GM18526 (cell line): Measurements from ENCODE around the gene CYB561A3.

Experiments used
- POLR2A ChIP-seq: IDR thresholded peaks from 3 replicates; pipeline ENCODE4 v1.6.1; 2011; ENCODE audit not compliant: insufficient read length; ENCODE audit errors: extremely low read depth

CYB561A3 gene

GRCh38 chr11:61377461-61378160 is 15.9 kb upstream of the CYB561A3 start:
- TF ChIP-seq POLR2A, result no peak

DNA sequence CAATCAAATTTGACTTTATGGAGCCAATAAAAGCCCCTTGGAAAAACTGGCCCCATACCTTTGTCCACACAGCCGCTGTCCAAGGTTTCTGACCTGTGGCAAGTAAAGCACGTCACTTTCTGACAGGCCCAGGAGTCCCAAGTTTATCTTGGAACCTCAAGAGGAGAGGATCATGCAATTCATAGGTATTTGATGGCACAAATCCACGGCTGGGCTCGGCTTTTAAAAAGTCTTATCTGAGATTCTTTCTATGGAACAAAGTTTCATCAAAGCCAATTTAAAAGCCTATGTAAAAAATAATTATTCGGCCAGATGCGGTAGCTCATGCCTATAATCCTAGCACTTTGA is 14.1 kb upstream of the CYB561A3 start:
- TF ChIP-seq POLR2A, result no peak

GRCh38 chr11:61372659-61373420 is 11.2 kb upstream of the CYB561A3 start:
- no peak for TF ChIP-seq POLR2A

GRCh38 chr11:61370349-61371005 is 8.8 kb upstream of the CYB561A3 start:
- no peak for TF ChIP-seq POLR2A

DNA sequence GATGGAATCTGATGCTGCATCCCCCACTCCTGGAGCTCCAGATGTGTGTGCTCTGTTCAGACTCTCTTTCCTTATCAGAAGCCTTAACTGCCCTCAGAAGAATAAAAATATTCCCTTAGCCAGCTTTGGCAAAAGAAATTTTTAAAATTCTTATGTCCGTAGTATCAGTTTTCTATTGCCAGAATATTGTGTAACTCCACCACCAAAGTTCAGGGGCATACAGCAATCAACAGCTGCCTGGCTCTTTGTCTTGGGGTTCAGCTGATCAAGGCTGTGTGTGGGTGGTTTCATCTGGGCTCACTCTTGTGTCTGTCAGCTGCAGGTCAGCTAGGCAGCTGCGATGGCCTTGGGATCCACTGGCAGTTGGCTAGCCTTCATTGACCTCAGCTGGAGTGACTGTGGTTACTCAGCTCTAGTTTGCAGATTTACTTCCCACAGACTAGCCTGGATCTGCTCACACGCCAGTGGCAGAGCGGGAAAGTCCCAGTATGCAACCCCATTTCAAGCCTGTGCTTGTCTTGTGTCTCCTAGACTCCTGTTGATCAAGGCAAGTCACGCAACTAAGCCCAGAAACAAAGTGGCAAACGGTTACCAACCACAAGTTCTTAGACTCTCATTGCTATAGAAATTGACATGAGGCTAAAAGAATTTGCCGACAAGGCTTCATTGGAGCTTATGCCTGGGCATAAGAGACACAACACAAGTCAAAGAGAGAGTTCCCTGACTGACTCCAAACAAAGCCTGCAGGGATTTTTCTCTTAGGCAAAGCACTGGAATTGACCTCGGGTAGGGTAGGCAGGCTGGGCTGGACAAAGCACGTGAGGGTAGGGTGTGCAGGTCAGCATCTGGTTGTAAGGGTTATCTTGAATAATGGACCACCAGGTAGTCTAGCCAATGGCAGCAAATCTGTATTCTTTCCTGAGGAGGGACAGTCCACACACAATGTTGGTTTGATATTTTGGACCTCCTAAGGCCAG is 8.0 kb upstream of the CYB561A3 start:
- TF ChIP-seq POLR2A, result no peak

- TF ChIP-seq POLR2A, result no peak
These were observed 7.0 kb upstream of the CYB561A3 start for GRCh38 chr11:61368646-61369045.

GRCh38 chr11:61367406-61367805 is 5.7 kb upstream of the CYB561A3 start:
- no peak for TF ChIP-seq POLR2A

DNA sequence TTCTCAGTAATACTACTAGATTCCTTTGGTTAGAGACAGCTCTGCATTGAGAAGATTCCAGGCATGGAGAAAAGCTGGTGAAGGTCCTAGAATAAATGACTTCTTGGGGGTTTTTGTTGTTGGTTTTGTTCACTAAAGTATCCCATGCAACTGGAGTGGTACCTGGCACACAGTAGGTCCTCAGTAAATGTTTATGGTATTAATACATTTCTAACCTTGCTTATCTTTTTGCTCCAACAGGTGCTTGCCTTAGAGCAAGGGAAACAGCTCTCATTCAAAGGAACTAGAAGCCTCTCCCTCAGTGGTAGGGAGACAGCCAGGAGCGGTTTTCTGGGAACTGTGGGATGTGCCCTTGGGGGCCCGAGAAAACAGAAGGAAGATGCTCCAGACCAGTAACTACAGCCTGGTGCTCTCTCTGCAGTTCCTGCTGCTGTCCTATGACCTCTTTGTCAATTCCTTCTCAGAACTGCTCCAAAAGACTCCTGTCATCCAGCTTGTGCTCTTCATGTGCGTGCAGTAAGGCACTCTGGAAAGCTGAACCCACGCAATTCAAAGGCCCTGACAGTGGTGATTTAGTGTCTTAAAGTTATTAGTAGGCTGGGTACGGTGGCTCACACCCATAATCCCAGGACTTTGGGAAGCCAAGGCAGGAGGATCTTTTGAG is 2.5 kb upstream of the CYB561A3 start:
- no peak for TF ChIP-seq POLR2A

DNA sequence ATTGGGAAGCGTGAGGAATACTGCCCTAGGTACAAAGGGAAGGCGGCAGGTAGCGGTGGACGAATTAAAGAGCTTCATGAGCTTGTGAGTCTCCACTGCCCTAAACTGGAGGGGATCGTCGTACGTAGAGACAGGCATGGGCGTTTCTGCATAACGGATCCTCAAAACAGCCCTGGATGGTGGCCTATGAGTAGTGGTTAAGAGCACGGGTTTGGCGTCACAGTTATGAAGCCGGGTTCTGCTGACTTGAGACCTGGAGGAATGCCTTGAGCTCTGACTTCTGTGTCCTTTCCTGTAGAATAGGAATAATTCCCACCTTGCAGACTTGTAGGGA is 827 bp upstream of the CYB561A3 start:
- no peak for TF ChIP-seq POLR2A

GRCh38 chr11:61361237-61361740 is 393 bp downstream of the CYB561A3 start:
- no peak for TF ChIP-seq POLR2A

- TF ChIP-seq POLR2A, result no peak
These were observed 2.2 kb downstream of the CYB561A3 start for GRCh38 chr11:61359516-61359915.

DNA sequence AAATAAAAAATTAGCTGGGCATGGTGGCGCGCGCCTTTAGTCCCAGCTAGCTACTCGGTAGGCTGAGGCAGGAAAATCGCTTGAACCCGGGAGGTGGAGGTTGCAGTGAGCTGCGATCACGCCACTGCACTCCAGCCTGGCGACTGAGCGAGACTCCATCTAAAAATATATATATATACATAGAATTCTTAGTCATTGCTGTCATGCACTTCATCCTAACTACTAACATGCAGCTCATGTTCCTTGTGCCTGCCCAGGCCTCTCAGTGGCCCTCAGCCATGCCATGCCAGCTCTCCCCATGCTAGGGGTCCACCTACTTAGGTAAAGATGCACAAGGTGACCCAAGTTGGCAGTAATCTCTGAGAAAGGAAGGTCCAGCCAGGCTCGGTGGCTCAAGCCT is 3.1 kb downstream of the CYB561A3 start:
- no peak for TF ChIP-seq POLR2A

DNA sequence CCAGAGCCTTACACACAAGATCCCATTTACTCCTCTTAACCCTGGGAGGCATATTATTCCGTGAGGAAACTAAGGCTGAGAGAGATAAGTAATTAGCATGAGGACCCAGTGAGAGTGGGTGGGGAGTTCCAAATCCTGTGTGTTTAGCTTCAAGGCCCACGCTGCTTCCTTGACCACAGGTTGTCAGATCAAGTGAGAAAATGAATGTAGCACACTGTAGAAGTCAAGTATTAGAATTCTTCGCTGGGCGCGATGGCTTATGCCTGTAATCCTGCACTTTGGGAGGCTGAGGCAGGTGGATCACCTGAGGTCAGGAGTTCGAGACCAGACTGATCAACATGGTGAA is 3.8 kb downstream of the CYB561A3 start:
- no peak for TF ChIP-seq POLR2A

- TF ChIP-seq POLR2A, result no peak
These were observed 4.3 kb downstream of the CYB561A3 start for GRCh38 chr11:61357233-61357893.
